Stimulated activated CD4-positive, alpha-beta T cell treated with anti-CD3 and anti-CD28 coated beads, Interleukin-12 subunit alpha, Interleukin-12 subunit beta, amount 100 ng/mL, for 48 hours (primary cell): Measurements from ENCODE around the gene RIC1.
"Not testable (repeated sequence)": the region's sequence is repeated elsewhere in the genome, so short reads cannot be mapped to it uniquely, and the experiment has no call there.

ENCODE experiments used
- DNase-seq, 3 donors: peaks; one replicate each; pipeline ENCODE4 v3.0.0-alpha.2; 2020; ENCODE audit warnings: low read depth in 2 of 3, low spot score in 1 of 3

RIC1 gene

DNA sequence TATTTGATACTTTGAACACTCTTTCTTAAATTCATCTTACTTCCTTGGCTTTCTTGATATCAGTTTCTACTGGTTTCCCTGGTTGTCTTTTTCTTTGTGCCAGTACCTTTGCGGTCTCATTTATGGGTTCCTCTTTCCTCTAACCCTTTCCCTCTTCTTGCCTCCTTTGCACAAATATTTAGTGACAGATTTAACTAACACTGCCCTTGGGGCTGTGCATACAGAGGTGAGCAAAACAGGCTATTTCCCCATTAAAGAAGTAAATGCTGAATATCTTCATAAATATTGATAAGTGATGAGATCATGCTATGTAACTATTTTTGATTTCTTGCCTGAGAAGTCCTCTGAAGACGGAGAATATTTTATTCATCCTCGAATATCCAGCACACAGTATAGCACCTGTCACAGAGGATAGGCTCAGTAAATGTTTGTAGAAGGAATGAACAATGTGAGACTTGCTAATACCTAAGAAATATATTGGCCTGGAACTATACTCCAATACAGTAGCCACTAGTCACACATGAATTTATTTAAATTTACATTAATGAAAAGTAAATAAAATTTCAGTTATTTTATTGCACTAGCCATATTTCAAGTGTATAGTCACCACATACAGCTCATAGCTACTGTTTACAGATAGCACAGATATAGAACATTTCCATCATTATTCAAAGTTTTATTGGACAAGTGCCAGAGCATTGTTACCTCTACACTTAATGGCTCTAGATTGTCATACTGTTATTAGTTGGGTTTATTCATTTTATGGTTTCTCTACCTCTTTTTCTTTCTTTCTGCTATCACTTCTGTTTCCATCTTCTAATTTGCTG is 90.4 kb downstream of the RIC1 start:
- no peak for DNase-seq

DNA sequence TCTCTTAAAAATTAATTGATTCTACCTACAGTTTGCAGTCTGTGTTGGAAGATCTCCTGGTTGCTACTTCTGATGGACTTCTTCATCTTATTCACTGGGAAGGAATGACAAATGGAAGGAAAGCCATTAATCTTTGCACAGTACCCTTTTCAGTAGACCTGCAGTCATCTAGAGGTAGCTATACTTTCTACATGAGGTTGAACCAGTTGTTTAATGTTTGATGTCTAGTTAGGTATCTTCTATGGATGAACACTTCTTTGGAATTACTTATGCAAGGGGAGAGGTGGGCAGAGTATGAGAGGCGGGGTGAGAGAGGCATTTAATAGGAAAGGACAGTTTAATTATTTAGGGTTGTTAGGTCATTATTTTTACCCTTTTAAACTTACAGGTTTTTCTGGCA is 91.2 kb downstream of the RIC1 start:
- DNase-seq = no peak

DNA sequence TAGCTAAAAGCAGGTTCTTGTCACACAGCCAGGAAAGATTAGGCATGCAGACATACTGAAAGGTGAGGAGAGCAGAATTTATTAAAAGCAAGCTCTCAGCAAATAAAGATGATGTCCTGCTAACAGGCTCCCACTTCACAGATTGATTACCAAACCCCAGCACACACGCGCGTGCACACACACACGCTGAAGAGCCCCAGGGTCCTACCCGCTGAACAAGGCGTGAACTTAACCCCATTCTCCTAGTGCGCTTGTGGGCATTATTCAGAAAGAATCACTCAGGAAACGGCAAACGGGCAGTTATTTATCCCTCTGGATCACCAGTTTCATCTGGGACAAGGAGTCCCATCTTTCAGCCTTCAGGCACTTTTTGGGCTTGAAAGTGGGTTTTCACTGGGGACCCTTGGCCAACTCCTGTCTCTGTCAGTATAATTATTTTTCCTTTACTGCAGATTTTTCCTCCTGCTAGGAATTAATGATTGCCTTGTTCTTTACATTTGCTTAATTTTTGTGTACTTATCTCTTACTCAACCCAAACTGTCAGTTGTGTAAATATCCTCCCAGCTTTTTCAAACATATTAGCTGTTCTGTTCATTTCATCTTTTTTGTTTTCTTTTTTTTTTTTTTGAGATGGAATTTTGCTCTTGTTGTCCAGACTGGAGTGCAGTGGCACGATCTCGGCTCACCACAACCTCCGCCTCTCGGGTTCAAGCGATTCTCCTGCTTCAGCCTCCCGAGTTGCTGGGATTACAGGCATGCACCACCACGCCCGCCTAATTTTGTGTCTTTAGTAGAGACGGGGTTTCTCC is 92.6 kb downstream of the RIC1 start:
- no peak for DNase-seq

DNA sequence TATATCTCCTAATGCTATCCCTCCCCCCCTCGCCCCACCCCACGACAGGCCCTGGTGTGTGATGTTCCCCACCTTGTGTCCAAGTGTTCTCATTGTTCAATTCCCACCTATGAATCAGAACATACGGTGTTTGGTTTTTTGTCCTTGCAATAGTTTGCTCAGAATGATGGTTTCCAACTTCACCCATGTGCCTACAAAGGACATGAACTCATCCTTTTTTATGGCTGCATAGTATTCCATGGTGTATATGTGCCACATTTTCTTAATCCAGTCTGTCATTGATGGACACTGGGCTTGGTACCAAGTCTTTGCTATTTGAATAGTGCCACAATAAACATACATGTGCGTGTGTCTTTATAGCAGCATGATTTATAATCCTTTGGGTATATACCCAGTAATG is 93.8 kb downstream of the RIC1 start:
- DNase-seq = not testable (repeated sequence)

DNA sequence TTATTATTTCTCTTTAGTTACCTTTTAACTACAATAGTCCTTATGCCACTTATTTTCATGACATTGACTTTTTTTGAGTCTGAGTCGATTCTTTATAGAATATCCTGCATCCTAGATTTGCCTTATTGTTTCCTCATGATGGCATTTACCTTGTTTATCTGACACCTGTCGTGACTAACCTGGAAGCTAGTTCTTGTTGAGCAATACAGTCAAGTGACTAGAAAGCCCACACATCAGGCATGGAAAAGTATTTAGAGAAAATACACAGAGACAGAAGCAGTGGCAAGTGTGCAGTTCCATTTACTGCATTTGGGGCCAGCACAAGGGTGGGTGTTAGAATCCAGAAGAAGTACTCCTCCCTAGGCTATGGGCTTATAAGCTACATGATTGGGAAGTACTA is 106.2 kb downstream of the RIC1 start:
- no peak for DNase-seq

DNA sequence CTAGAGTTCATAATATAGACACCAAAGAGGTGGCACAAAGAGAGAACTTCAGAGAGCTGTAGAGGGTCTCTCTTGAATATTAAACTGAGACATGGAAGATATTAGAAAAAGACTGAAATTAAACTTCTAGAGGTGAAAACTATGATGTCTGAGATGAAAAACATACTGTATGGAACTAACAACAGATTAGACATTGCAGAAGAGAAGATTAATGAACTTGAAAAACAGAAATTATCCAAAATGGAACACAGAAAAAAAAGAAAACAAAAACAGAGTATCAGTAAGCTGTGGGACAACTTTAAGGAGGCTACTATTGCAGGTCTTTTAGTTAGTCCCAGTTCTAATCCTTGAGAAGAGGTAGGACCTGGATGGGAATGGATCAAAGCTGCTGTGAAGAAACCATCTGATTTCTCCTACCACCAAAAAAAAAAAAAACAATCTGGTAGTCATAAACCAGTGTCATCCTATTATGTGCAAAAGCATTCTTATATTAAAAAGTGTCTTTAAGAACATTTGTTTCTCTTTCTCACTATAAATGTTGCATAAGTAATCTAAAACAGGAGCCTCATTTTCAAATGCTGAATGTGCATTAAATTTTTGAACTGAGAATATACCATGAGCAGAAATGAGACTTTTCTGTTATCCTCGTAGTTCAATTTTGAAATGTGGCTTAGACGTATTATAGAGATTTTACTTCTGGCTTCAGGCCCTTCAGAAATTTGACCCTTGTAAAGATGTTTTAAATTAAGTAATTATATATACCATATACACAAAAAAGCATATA is 107.8 kb downstream of the RIC1 start:
- DNase-seq = no peak

DNA sequence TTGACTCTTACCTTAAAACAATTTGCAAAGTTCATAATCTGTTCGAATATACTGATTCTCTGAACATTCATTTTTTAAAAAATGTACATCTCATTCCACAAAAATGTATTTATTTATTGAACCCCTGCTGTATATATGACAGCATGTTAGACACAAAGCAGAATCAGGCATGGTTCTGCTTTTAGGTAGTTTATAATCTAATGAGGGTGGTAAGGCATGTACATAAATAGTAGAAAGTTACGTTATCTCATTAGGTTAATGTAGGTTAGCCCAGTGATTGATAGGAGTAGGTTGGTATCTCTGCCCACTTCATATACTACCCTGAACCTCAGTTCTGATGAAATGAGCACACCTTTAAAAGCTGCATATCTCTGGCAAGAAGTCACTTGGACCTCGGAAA is 114.2 kb downstream of the RIC1 start:
- DNase-seq = no peak

DNA sequence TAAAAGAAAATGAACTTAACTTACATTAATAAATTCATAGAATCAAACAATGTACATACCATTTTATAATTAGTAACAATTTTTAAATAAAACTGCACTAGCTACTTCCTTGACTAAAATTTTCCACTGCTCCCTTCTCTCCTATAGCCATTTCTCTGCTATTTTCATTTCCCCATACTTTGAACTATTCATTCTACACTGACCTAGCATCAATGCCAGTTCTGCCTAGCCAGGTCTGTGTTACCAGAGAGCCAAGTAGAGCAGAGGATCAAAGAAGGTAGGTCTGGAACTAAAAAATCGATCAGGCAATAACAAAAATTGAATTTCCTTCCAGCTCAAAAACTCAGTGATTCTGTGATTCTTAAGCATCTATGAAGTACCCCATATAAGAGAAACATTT is 119.5 kb downstream of the RIC1 start:
- DNase-seq = no peak

DNA sequence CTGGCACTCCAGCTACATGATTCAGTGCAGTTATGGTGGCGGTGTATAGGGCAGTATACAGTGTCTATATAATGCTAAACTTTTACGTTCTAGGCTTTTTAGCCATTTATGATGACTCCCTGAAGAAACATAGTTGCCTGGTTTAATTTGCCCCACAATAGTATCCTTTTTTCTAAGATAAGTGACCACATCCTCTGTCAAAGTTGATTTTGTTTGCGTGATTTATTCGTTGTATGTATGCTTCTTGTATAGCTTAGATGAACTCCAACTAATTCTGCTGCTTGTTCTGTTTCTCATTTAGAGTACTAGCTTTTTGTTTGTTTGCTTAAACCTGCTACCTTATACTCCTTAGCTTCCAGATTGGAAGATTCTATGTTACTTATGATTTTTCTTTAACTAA is 120.4 kb downstream of the RIC1 start:
- no peak for DNase-seq

DNA sequence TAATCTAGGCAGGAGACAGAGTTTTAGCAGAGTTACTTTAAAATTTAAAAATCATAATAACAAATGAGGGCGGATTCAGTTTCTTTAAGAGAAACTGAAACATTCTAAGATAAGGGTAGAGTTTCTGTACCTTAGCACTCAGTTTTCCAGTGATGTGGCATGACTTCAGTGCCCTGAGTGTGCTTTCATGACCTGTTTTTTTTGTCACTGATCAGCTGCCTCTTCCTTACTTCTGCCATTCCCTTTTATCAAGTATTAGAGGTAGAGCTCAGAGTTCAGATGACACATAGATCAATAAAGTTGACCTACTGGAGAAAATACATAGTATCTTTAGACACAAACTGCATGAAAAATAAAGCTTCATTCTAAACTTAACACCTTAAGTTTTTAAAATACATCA is 121.7 kb downstream of the RIC1 start:
- no peak for DNase-seq

DNA sequence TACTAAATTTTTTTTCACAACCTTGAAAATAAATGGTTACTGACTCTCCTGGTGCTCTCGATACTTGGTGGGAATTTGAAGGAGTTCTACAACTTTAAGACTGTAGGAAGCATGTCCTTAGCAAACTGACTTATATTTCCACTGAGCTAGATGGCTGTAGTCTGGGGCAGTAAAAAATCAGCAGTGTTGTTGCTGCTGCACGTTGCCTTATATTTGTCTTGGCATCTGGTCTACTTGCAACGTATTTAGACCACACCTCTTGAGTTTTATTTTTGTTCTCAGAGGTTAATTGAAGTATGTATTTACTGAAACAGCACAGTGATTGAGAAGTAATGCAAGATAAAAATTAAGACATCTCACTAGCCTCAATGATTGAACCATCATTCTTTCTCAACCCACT is 127.7 kb downstream of the RIC1 start:
- no peak for DNase-seq

DNA sequence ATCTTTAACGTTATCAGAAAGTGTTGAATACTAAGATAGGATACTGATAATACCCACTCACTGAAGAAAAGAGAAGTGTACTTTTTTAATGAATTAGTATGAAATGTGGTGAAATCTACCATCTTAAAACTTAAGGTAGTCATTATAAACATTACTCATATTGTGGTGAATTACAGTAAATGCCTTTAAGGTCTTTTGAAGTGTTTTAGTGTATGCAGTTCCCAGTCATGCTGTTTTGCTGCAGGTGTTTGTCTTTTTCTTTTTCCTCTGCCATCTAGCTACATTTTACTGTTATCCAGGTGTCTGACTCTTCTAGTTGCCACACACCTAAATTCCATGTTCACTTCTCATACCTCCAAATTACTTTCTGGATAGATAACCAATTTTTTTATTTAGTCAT is 131.4 kb downstream of the RIC1 start:
- DNase-seq = no peak

DNA sequence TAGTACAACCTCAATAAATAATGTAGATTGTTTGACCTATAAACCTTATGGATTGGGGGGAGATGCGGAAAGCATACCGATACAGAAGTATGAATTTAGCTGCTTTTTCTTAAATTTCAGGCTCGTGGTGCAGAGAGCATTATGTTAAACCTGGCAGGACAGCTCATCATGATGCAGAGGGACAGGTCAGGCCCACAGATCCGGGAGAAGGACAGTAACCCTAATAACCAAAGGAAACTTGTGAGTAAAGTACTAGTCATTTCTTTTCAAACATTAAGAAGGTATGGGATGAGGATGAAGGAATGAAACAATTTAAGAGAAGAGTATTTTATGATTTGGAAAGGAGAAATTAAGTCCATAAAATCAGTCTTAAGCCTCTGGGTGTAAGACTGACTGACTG is 133.5 kb downstream of the RIC1 start:
- no peak for DNase-seq

DNA sequence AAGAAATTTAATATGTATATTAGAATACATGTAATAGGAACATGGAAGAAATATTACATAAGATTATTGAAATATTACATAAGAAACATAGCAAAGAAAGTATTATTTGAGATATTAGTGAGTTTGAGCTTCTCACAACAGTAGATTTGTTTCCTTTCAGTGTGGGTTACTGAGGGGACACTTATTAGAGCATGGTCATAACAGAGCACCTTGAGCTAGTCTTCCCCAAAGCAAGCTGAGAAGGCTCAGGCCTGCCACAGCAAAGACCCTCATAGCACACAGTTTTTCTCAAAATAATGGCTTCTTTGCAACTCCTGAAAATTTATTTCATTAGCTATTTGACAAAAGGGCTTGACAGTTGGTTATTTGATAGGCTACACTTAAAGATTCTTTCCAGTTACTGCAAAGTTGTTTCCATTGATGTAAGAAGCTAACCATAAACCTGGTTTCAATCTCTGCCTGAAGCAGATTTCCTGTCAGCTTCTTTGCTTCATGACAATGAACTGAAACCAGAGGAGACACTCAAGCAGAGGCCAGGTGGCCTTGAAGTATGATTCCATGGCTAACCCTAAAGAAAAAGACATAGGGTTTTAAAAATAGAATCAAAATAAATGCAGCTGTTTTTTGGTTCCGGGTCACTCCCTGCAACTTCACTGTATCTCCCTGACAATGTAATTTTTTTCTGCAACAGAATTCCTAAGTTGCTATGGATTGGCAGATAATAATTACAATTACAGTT is 135.4 kb downstream of the RIC1 start:
- DNase-seq = no peak

DNA sequence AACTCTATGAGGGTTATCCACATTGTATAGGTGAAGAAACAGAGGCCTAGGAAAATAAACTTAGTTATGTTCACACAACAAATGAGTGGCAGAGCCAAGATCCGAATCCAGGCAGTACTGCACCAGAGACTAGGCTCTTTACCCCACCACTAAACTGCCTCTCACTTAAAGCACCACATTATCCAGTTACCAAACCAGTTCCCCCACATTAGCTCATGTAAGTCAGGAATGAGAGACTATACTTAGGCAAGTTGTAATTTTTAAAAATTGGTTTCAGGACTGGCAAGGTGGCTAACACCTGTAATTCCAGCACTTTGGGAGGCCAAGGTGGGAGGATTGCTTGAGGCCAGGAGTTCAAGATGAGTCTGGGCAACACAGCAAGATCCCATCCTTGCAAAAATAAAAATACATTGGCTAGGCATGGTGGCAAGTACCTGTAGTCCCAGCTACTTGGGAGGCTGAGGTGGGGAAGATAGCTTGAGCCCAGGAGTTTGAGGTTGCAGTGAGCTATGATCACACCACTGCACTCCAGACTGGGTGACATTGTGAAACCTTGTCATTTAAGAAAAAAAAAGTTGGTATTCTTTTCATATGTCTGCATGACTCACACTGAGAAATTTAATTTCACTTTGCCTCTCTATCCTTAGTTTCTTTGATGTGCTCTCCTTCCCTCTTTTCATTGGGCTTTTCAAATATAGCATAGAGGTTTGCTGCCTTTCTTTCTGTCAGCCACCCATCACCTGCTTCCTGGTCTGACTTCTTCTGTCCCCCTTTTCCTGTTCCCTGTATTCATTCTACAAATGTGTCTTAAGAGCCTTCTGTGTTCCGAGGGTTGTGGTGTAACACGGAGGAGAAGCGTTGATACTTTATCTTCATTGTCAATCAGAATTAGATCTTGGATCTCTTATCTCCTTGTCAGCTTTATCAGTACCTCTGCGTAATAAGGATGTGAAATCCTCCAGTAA is 139.3 kb downstream of the RIC1 start:
- DNase-seq = no peak

DNA sequence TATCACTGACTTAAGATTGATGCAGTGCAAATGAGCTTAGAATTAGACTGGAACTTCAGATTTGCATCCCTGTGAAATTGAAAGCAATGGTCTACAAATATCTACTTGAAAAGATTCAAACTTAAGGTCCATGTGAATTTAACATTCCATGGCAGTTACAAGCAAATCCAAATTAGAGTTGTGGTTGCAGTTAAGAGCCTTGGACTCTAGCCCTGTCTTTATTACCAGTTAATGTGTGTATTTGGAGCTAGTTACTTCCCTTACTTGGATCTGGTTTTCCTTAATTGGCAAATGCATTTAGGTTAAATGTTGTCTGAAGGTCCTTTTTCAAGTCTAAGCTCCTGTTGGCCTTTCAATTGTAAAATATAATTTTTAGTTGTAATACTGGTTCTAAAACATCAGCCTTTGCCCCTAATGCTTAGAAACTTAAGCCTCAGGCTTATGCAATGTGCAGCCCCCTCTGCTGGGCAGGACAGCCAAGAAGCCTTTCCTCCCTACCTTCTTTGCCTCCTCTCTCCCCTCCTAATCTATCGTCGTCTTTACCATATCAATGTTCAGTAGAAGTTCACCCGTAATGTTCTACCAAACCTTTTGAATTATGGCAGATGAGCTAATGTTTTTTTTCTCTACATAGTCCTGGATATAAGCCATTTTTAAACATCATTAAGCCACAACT is 144.6 kb downstream of the RIC1 start:
- DNase-seq = no peak

DNA sequence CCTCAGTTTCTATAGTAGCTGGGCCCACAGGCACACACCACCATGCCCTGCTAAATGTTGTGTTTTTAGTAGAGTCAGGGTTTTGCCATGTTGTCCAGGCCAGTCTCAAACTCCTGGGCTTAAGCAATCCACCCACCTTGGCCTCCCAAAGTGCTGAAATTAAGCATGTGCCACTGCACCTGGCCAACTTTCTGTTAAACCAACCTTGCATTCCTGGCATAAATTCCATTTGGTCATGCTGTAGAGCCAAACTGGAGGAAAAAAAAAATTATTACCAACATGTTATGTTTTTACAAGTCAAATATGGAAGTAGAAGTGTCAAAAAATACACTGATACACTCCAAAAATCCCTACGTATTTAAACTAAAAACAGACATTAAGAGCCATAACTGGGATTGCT is 149.9 kb downstream of the RIC1 start:
- DNase-seq = no peak

DNA sequence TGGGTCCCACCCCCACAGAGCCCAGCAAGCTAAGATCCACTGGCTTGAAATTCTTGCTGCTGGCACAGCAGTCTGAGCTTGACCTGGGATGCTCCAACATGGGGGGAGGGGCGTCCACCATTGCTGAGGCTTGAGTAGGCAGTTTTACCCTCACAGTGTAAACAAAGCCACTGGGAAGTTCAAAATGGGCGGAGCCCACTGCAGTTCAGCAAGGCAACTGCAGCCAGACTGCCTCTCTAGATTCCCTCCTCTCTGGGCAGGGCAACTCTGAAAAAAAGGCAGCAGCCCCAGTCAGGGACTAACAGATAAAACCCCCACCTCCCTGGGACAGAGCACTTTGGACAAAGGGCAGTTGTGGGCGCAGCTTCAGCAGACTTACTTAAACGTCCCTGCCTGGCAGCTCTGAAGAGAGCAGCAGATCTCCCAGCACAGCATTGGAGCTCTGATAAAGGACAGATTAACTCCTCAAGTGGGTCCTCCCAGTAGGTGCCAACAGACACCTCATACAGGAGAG is 150.9 kb downstream of the RIC1 start:
- DNase-seq = not testable (repeated sequence)

DNA sequence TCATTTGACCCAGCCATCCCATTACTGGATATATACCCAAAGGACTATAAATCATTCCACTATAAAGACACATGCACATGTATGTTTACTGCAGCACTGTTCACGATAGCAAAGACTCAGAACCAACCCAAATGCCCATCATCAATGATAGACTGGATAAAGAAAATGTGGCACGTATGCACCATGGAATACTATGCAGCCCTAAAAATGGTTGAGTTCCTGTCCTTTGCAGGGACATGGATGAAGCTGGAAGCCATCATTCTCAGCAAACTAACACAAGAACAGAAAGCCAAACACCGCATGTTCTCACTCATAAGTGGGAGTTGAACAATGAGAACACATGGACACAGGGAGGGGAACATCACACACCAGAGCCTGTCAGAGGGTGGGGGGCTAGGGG is 154.5 kb downstream of the RIC1 start:
- DNase-seq = not testable (repeated sequence)
